ENCODE data around the gene S100PBP.

S100PBP gene

DNA sequence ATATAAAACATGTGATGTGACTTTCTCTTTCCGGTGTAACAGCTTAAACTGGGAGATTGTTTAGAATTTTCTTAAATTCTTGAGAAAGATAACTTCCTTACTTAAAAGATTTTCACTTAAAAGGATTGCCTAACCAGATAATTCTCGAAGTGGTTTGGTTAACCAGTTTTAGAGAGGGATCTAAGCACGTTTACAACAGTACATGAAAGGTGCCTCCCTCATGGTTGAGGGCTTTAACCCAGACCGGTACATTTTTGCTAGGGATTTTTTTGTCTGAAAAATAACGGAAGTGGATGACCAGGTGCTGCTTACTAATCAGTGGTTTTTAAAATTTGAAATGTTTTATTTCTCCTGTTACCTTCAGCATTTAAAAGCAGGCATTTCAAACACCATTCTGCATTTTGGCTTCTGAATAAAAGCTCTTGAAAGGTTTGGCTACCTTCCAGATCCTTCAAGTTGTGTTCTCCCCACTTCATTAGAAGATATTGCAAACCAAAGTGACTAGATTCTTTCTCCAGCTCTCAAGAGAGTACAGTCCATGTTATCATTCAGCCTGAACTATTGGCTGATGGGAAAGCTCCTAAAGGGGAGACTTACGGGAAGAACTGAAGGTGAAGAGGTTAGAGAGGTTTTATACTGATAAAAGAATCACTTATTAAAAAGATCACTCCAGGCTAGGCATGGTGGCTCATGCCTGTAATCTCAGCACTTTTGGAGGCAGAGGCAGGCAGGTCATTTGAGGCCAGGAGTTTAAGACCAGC, 12.8 kb downstream of the S100PBP start:
- DNase-seq (ENCODE audit: low spot score) = no peak

- DNase-seq (ENCODE audit: low spot score) = no peak
These were observed 14.4 kb downstream of the S100PBP start for GRCh38 chr1:32831878-32832277.

- no peak for DNase-seq (ENCODE audit: low spot score)
These were observed 31.1 kb downstream of the S100PBP start for GRCh38 chr1:32848354-32849063.

DNA sequence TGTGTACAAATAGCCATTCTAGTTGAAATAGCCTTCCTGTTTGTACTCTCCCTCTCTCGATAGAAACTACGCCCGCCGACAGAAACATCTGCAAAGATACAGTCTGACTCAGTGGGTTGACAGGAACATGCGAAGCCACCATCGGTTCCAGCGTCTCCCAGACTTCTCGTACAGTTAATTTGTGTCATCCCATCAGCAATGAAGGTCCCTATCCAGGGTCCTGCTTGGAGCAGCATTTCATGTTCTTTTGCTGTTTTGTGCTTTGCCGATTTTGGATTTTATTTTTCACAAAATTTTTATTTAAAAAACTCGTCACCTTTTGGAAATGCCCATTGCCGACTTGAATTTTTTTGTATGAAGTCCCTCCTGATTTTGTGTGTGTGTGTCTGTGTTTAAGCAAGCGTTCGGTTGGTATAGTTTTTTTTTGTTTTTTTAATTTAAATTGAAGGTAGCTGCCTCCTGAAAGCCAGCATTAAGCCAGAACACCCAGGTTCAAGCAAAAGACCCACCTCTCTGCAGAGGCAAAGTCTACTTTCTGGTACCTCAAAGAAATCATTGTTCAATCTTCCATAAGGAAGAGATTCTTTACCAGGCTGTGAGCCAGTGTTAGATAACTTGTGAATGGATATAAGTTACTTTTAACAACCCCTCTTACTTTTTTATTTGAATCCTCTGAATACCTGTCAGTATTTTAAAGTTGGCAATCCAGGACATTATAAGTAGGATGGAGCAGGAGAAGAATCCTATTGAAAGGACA, 38.6 kb downstream of the S100PBP start:
- DNase-seq (ENCODE audit: low spot score) = no peak

- DNase-seq (ENCODE audit: low spot score) = no peak
These were observed 40.7 kb downstream of the S100PBP start for GRCh38 chr1:32858136-32858535.

GRCh38 chr1:32858791-32859190, 41.3 kb downstream of the S100PBP start:
- no peak for DNase-seq (ENCODE audit: low spot score)

DNA sequence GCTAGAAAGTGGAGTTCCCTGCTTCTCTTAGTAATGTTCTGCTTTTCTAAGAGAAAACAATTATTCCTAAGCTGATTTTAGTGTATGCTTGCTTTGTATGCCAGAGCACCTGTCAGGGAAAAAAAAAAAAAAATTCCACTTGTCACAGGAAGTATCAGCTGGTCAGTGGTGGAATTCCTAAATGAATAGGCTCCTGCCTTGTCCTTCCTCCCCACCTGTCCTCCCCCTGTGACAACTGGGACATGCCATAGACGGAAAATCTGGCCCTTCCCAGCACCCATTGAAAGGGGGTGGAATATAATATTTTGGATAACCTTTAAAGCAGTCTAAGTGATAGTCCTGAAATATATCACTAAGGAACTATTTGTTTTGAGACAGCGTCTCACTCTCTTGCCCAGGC, 42.5 kb downstream of the S100PBP start:
- no peak for DNase-seq (ENCODE audit: low spot score)

- DNase-seq (ENCODE audit: low spot score) = no peak
These were observed 43.1 kb downstream of the S100PBP start for GRCh38 chr1:32860566-32860965.

DNA sequence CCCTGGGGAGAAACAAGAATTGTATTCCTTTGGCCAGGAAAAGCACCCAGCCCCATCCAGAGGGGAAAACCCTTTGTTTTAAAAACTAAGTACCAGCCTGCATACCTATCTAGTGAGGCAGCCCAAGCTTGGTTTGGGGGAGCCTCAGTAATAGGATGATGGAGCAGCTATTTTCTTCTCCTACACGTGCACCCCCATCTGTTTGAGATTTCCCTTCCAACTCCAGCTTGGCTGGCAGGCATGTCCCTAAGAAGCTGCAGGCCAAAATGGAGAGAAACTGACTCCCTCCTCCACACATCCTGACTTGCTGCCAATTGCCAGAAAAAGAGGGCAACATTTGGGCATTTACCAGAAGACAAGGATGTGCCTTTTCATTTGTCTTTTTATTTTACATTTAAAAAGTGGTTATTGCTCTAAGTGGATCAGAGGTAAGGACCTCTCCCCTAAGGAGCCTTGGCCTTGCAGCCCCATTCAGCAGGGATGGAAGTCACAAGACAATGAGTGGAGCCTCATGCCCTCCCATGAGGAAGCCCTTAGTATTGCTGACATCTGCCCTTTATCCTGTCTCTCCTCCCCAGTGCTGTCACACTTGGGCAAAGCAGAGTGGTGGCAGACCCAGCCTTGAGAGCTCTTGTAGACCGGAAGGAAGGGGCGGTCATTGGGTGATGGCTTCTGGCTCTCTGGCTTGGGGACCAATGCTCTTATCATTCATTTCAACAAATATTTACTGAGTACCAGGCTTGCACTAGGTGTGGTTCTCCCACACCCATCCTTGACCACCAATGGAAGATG, 44.6 kb downstream of the S100PBP start:
- DNase-seq (ENCODE audit: low spot score) = no peak

DNA sequence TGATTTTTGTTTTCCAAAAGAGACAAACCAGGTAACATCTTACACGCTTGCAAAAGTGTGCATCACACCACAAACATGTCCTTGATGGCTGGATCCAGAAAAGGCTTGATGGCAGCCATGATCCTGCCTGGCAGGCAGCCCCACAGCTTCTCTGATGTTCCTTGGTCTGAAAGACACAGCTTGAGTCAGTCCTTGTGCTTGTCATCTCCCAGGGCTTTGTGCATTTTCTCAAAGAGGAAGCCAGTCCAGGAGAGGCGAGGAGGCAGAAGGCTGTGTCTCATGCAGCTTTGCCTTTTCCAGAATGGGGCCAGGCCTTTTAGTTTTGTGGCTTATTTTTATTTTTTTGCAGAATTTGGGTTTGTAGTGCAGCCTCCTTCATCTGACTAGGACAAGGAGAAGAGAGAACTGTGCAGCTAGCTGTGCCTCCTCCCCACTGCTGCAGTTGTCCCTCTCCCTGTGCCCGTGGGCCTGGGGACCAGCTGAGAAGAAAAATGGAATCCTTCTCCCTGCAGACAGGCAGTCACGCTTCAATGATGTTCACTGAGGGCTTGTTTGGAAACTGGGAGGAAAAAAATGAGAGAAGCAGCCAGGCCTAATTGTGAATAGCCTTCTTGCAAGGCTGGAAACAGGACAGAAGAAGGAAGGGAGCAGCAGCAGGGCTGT, 45.9 kb downstream of the S100PBP start:
- DNase-seq (ENCODE audit: low spot score) = no peak

DNA sequence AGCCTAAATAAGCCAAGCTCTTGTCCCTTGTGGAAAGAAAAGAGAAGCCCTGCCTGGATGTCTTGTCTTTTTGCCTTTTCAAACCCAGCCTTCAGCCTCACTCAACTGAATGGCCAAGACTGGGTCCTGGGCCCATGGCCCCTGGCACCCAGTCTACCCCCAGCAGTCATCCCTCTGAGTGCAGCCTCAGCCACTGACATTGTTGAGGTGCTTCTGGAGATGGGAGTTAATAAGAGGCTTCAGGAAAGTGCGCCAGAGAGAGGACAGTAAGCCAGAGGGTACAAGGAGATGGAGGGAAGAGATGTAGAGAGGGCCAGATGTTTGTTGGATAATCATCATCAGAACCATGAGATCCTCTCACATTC, 46.4 kb downstream of the S100PBP start:
- no peak for DNase-seq (ENCODE audit: low spot score)

- no peak for DNase-seq (ENCODE audit: low spot score)
These were observed 47.0 kb downstream of the S100PBP start for GRCh38 chr1:32864375-32865019.

DNA sequence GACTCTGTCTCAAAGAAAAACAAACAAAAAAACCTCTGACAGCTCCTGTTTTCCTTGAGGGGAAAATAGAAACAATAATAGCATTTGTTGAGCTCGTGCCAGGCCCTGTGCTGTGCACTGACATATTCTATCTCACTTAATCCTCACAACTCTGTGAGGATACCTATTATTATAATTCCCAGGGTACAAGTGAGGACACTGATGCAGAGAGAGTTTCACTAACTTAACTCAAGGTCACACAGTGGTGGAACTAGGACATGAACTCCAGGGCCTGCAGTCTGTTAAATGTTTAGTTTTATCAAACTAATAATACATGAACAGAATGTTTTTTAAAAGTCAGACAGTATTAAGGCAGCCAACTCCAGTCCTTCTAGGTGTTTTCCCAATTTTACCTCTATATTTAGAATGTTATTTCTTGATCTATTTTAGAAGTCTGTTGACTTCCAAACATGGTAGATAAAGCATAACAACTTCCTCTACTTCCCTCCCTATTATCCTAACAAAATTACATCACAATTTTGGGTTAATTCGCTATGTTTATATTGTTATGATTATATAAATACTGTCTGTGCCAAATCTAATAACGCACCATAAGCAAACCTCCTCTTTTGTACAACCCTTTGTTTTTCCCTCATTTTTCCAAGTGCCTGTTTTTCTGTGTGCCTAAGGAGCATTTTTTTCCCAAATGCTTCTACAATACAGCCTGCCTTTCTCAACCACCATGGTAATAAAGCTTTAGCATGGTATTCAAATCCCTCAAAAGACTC, 48.4 kb downstream of the S100PBP start:
- no peak for DNase-seq (ENCODE audit: low spot score)

DNA sequence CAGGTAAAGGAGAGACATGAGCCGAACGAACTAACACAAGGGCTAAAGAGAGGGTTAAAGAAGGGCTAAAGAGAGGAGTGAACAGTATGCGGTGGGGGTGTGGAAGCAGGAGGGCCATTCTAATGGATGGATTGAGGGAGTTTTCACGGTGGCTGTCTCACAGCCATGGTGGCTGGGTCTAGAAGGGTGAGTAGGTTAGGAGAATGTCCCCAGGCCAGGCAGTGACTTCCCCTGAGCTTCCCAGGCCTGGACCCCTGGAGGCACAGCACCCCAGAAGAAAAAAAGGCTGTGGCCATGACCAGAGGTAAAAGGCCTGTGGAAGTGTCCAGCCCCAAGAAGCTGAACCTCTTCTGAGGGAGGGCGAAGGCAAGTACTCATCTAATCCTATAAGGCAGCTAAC, 49.7 kb downstream of the S100PBP start:
- no peak for DNase-seq (ENCODE audit: low spot score)

DNA sequence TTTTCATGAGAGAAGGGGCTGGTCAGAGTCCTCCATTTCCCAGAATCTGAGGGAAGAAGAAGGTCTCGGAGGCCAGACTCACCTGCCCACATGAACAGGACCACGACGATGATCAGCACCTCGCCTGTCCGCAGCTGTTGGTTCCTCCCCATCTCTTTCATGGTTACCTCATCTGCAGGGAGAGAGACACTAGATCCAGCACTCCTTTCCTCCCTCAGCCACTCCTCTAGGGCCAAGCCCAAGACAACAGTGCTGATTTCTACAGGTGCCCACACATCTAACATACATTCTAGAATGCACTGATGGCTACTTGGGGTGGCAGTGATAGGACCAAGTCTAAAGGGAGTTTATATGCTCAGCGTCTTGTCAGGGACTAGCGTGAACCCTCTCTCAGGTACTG, 50.2 kb downstream of the S100PBP start:
- DNase-seq (ENCODE audit: low spot score) = no peak

GRCh38 chr1:32868085-32868484, 50.6 kb downstream of the S100PBP start:
- DNase-seq (ENCODE audit: low spot score) = no peak

- DNase-seq (ENCODE audit: low spot score) = no peak
These were observed 51.5 kb downstream of the S100PBP start for GRCh38 chr1:32868806-32869455.

- no peak for DNase-seq (ENCODE audit: low spot score)
These were observed 52.6 kb downstream of the S100PBP start for GRCh38 chr1:32869923-32870614.

Data from AG08396 (cell line).